K562 (cell line): ENCODE measurements around the gene ADGRB3. TPM values are rescaled to one million over a fixed set of nuclear protein-coding genes. Genes with fewer than 3 reads are reported as not detected.

ENCODE experiments used
- ATAC-seq: fragments of 200-7000 bp; cut with Tn5 transposase; 3 replicates; pipeline ENCODE4 v1.9.1; 2020; ENCODE audit warnings: moderate library complexity
- BruUV-seq: library from RNA; stranded (reverse); fragments of 400-500 nt; replicated peaks from 2 replicates; lab custom pipeline; 2021; lab: Mats Ljungman, UMichigan
- CTCF ChIA-PET: fragments of 300-600 bp; formaldehyde crosslinking; extraction: SDS; loops from one replicate; lab custom pipeline; 2021; ENCODE audit warnings: low intra/inter-chr PET ratio; lab: Yijun Ruan, JAX
- POLR2A ChIA-PET: fragments of 300-600, 350-650 bp; sonication (Branson Sonifier 250); formaldehyde crosslinking; extraction: SDS; loops from one replicate; lab custom pipeline; 2021; ENCODE audit warnings: antibody characterized with exemption, inconsistent platforms; lab: Yijun Ruan, JAX
- DNase-seq, 4 experiments: peaks; one replicate each; pipeline versions ENCODE4 v3.0.0 to v3.0.0-alpha.2; 2011 to 2018; ENCODE audit warnings: low spot score in 3 of 4, mixed read lengths in 3 of 4; ENCODE audit errors: extremely low read depth in 1 of 4
- FAIRE-seq: peaks from 2 replicates; lab custom pipeline; 2011; peaks lifted over from hg19 to GRCh38; lab: Jason Lieb, UNC
- H2AFZ ChIP-seq: 2 replicates; pipeline ENCODE4 v1.6.0; 2011; ENCODE audit warnings: low read depth, low read length, control low read depth, inconsistent platforms
- H3K27ac ChIP-seq: fragments of 200-600 bp; 3 replicates; pipeline ENCODE4 v1.8.0; 2011; ENCODE audit warnings: low read depth, mild to moderate bottlenecking, control low read depth, inconsistent platforms, low read length, moderate library complexity, mixed read lengths; ENCODE audit errors: extremely low read depth
- H3K27me3 ChIP-seq, 2 experiments: fragments of 300-600 bp in 1 of 2; 2 replicates in 1 of 2; 3 replicates in 1 of 2; pipeline versions ENCODE4 v1.6.0 to v1.8.0; 2011; ENCODE audit warnings: inconsistent platforms in 2 of 2, low read length in 2 of 2, mild to moderate bottlenecking in 1 of 2, mixed read lengths in 1 of 2, moderate library complexity in 1 of 2; ENCODE audit not compliant: control insufficient read depth in 2 of 2, insufficient read depth in 2 of 2
- H3K36me3 ChIP-seq: fragments of 300-600 bp; 3 replicates; pipeline ENCODE4 v1.8.0; 2011; ENCODE audit warnings: mild to moderate bottlenecking, low read length, inconsistent platforms; ENCODE audit not compliant: control insufficient read depth, insufficient read depth
- H3K4me1 ChIP-seq, 2 experiments: fragments of 200-600 bp in 1 of 2; replicated peaks in 1 of 2; 2 replicates in 1 of 2; 3 replicates in 1 of 2; pipeline versions ENCODE4 v1.5.1 to v1.8.0; 2011; ENCODE audit warnings: inconsistent platforms in 2 of 2, low read length in 2 of 2, mild to moderate bottlenecking in 1 of 2, mixed read lengths in 1 of 2, moderate library complexity in 1 of 2; ENCODE audit not compliant: control insufficient read depth in 2 of 2, insufficient read depth in 2 of 2
- H3K4me2 ChIP-seq: 2 replicates; pipeline ENCODE4 v1.6.1; 2011; ENCODE audit warnings: low read length, control low read depth, inconsistent platforms, mixed read lengths; ENCODE audit not compliant: insufficient read depth
- H3K4me3 ChIP-seq: fragments of 200-600 bp; sonication (generic), shearing (Covaris generic); 2 replicates; pipeline ENCODE4 v1.5.1; 2016; ENCODE audit warnings: control low read depth, inconsistent platforms
- H3K79me2 ChIP-seq: fragments of 200-600 bp; 3 replicates; pipeline ENCODE4 v1.8.0; 2011; ENCODE audit warnings: low read length, inconsistent platforms; ENCODE audit not compliant: control insufficient read depth, insufficient read depth
- H3K9ac ChIP-seq, 2 experiments: 2 replicates each; pipeline versions ENCODE4 v1.6.0 to v1.6.1; 2011; ENCODE audit warnings: low read depth in 2 of 2, low read length in 2 of 2, control low read depth in 1 of 2, inconsistent platforms in 1 of 2, mild to moderate bottlenecking in 1 of 2, mixed read lengths in 1 of 2; ENCODE audit not compliant: insufficient read depth in 1 of 2
- H3K9me1 ChIP-seq: one replicate; pipeline ENCODE4 v1.6.0; 2011; ENCODE audit warnings: inconsistent platforms, mild to moderate bottlenecking, low read length, moderate library complexity; ENCODE audit not compliant: control insufficient read depth, insufficient read depth
- H3K9me3 ChIP-seq: replicated peaks from 2 replicates; pipeline ENCODE4 v1.5.1; 2011; ENCODE audit warnings: low read depth, low read length, inconsistent platforms; ENCODE audit not compliant: control insufficient read depth, insufficient read depth
- H4K20me1 ChIP-seq: replicated peaks from 2 replicates; pipeline ENCODE4 v1.6.1; 2011; ENCODE audit warnings: low read length, inconsistent platforms, mixed read lengths; ENCODE audit not compliant: control insufficient read depth, insufficient read depth
- EP300 ChIP-seq: IDR thresholded peaks from 2 replicates; pipeline ENCODE4 v1.6.1; 2012; ENCODE audit warnings: low read length, improper control_type of control experiment
- NFIC ChIP-seq: fragments of 450-650 bp; IDR thresholded peaks from 2 replicates; pipeline ENCODE4 v1.6.1; 2017; ENCODE audit warnings: mild to moderate bottlenecking, inconsistent platforms
- SIRT6 ChIP-seq: IDR thresholded peaks from one replicate; pipeline ENCODE4 v1.6.1; 2012; ENCODE audit warnings: low read depth, mild to moderate bottlenecking, control low read depth, inconsistent platforms, low read length, moderate library complexity
- SP1 ChIP-seq: sonication (generic); formaldehyde crosslinking; IDR thresholded peaks from 2 replicates; pipeline ENCODE4 v1.8.1; 2022; ENCODE audit warnings: mild to moderate bottlenecking, missing genetic modification reagents
- WGBS: fragments of 100-300 bp; shearing (Covaris generic); methylation state at CpG from one replicate; pipeline ENCODE4 v1.1.6; 2016; ENCODE audit warnings: low coverage, mixed read lengths; ENCODE audit not compliant: insufficient coverage; ENCODE audit errors: missing lambda C conversion rate; 5-methylcytosine and 5-hydroxymethylcytosine counted together
- in situ Hi-C: fragments of 300-500 bp; cut with MboI; formaldehyde crosslinking; loops from 4 replicates; pipeline ENCODE4 v1.15.0; 2018; ENCODE audit warnings: inconsistent platforms, mixed read lengths
- intact Hi-C: fragments of 100-400 bp; cut with micrococcal nuclease; formaldehyde crosslinking; loops from 2 replicates; pipeline ENCODE4 v1.14.2; 2022
- polyA plus RNA-seq, 8 experiments: library from polyadenylated mRNA; depleted of rRNA in 4 of 8; stranded (reverse) in 5 of 8; unstranded in 3 of 8; fragments of >200 nt; fragmentation: Nextera tagmentation in 2 of 8; fragmentation: Illumina TruSeq in 1 of 8; extraction: Ambion mirVana in 2 of 8; extraction: Trizol in 1 of 8; gene quantifications; 2 replicates each; pipeline versions ENCODE4 v1.2.1 to v1.2.3, GENCODE V29; 2011 to 2014; ENCODE audit warnings: inconsistent platforms in 1 of 8, missing spikeins in 1 of 8
- total RNA-seq, 7 experiments: library from RNA; depleted of rRNA in 6 of 7; stranded (reverse); fragments of >200 nt in 6 of 7; fragmentation: Illumina TruSeq in 2 of 7; extraction: Trizol in 2 of 7; gene quantifications; 2 replicates each; pipeline versions ENCODE4 v1.2.1 to v1.2.3, GENCODE V29; 2011 to 2021; ENCODE audit warnings: low replicate concordance in 1 of 7
- TF ChIP-seq, protein P1 (sequence below): sonication (generic); IDR thresholded peaks from 2 replicates; pipeline ENCODE4 v1.6.1; 2016
- TF ChIP-seq, protein P2 (sequence below): fragments of 450-650 bp; IDR thresholded peaks from 2 replicates; pipeline ENCODE4 v1.7.0; 2016; ENCODE audit warnings: borderline replicate concordance
- TF ChIP-seq, protein P3 (sequence below): fragments of 250-450 bp; sonication (Bioruptor Pico); IDR thresholded peaks from 2 replicates; pipeline ENCODE4 v1.5.0; 2020; ENCODE audit warnings: mild to moderate bottlenecking, borderline replicate concordance

Gene ADGRB3
- total and polyA plus RNA-seq, 9 of the 15 experiments (the other 6 are each of a cell fraction or from before 2014, with no cell fraction given) = 0.90 to 7.8 (median 2.4) TPM

DNA sequence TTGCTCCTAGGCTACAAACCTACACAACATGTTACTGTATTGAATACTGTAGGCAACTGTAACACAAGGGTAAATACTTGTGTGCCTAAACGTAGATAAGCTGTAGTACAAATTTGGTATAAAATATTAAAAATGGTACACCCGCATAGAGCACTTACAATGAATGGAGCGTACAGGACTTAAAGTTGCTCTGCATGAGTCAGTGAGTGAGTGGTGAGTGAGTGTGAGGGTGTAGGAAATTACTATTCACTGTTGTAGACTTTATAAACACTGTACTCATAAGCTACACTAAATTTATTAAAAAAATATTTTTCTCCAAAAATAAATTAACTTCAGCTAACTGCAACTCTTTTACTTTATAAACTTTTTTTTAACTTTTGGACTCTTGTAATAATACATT is 391.6 kb downstream of the ADGRB3 start:
- no peak for FAIRE-seq
- ChIA-PET CTCF (no interaction called here), POLR2A (interaction anchor here (1.5 kb wide), 1 partner anchor 11 kb away, joined by 3 read pairs; no protein-coding TSS in a partner anchor)
- H3K27ac ChIP-seq = no peak overlapping the region
- no peaks in the 10 kb centered on the region for H3K9me3 ChIP-seq
- no peaks in the 10 kb centered on the region for H3K9me1 ChIP-seq
- H4K20me1 ChIP-seq = no peaks in the 10 kb centered on the region
- ATAC-seq = no peak
- 12% methylated on average over 3 of the region's 3 CpGs for WGBS
- no peaks in the 10 kb centered on the region for H3K36me3 ChIP-seq
- no peaks in the 10 kb centered on the region for H3K4me1 ChIP-seq
- no peak overlapping the region for H3K9ac ChIP-seq
- BruUV-seq = no TSS peak
- in situ Hi-C loops = no loop called here
- TF ChIP-seq, protein P1, sequence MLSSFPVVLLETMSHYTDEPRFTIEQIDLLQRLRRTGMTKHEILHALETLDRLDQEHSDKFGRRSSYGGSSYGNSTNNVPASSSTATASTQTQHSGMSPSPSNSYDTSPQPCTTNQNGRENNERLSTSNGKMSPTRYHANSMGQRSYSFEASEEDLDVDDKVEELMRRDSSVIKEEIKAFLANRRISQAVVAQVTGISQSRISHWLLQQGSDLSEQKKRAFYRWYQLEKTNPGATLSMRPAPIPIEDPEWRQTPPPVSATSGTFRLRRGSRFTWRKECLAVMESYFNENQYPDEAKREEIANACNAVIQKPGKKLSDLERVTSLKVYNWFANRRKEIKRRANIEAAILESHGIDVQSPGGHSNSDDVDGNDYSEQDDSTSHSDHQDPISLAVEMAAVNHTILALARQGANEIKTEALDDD = no peak
- TF ChIP-seq NFIC = no peak
- TF ChIP-seq EP300 = no peak
- TF ChIP-seq SIRT6 = no peak
- TF ChIP-seq, protein P2, sequence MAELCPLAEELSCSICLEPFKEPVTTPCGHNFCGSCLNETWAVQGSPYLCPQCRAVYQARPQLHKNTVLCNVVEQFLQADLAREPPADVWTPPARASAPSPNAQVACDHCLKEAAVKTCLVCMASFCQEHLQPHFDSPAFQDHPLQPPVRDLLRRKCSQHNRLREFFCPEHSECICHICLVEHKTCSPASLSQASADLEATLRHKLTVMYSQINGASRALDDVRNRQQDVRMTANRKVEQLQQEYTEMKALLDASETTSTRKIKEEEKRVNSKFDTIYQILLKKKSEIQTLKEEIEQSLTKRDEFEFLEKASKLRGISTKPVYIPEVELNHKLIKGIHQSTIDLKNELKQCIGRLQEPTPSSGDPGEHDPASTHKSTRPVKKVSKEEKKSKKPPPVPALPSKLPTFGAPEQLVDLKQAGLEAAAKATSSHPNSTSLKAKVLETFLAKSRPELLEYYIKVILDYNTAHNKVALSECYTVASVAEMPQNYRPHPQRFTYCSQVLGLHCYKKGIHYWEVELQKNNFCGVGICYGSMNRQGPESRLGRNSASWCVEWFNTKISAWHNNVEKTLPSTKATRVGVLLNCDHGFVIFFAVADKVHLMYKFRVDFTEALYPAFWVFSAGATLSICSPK = no peak
- no peak for TF ChIP-seq SP1 (CRISPR knock-in tag)
- TF ChIP-seq, protein P3, sequence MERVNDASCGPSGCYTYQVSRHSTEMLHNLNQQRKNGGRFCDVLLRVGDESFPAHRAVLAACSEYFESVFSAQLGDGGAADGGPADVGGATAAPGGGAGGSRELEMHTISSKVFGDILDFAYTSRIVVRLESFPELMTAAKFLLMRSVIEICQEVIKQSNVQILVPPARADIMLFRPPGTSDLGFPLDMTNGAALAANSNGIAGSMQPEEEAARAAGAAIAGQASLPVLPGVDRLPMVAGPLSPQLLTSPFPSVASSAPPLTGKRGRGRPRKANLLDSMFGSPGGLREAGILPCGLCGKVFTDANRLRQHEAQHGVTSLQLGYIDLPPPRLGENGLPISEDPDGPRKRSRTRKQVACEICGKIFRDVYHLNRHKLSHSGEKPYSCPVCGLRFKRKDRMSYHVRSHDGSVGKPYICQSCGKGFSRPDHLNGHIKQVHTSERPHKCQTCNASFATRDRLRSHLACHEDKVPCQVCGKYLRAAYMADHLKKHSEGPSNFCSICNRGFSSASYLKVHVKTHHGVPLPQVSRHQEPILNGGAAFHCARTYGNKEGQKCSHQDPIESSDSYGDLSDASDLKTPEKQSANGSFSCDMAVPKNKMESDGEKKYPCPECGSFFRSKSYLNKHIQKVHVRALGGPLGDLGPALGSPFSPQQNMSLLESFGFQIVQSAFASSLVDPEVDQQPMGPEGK (CRISPR knock-in tag) = no peak
- intact Hi-C loops = no loop called here
- no peaks in the 10 kb centered on the region for H3K79me2 ChIP-seq
- no peak overlapping the region for H3K4me3 ChIP-seq
- no peaks in the 10 kb centered on the region for H3K27me3 ChIP-seq
- H3K4me2 ChIP-seq = no peak overlapping the region
- no peak for DNase-seq
- no peak overlapping the region for H2AFZ ChIP-seq
